ENCODE measurements around the gene KCNAB3. TPM values are rescaled to one million over a fixed set of nuclear protein-coding genes. Genes with fewer than 3 reads are reported as not detected.

KCNAB3 gene
- total RNA-seq, 2 donors from 2014 or later = 1.2 to 4.5 TPM

- H3K9me3 ChIP-seq = no peaks in the 10 kb centered on the region
- H3K27ac ChIP-seq = peak overlapping the region; percentile 97 to 99
- DNase-seq (ENCODE audit: low spot score) = peak; percentile 96
- H3K36me3 ChIP-seq = peaks cover 10 to 15% of the 10 kb centered on the region in 2 donors
- peak overlapping the region in 1 of 2 donors; percentile 77 for H3K4me3 ChIP-seq
- intact Hi-C loops (cut with DNase I) = no loop called here
- peak; percentile 27 to 90 (median 58) for TF ChIP-seq CTCF (IDR thresholded peaks at IDR 0.05)
- peak; percentile 97 for TF ChIP-seq POLR2AphosphoS5 (IDR thresholded peaks at IDR 0.05)
- peak; percentile 48 for TF ChIP-seq POLR2A (IDR thresholded peaks at IDR 0.05)
- no peaks in the 10 kb centered on the region for H3K27me3 ChIP-seq (replicated peaks; ENCODE audit: insufficient read depth)
- H3K4me1 ChIP-seq (replicated peaks) = peaks cover 19% of the 10 kb centered on the region
- WGBS = 16% methylated on average over 11 of the region's 11 CpGs
These were observed 40.3 kb downstream of the KCNAB3 start for GRCh38 chr17:7889166-7889955.

GRCh38 chr17:7888184-7888920 lies 41.3 kb downstream of the KCNAB3 start, which contains the start of gene CHD3:
Gene CHD3, plus strand, starts transcription at chr17:7888789. Its CDS starts 212 bp downstream, at chr17:7889001.
- TF ChIP-seq CTCF (IDR thresholded peaks at IDR 0.05) = no peak
- peak; percentile 32 for TF ChIP-seq POLR2A (IDR thresholded peaks at IDR 0.05)
- TF ChIP-seq POLR2AphosphoS5 (IDR thresholded peaks at IDR 0.05) = peak; percentile 46
- Histone ChIP-seq H3K4me3 (peak within 1 kb of the TSS; percentile 77 to 90), H3K27ac (peak within 1 kb of the TSS; percentile 97 to 99), H3K27me3 (replicated peaks; ENCODE audit: insufficient read depth) (no peaks in the 10 kb centered on the region), H3K36me3 (peaks cover 5 to 7% of the 10 kb centered on the region in 2 donors), H3K9me3 (no peaks in the 10 kb centered on the region), H3K4me1 (replicated peaks) (peaks cover 19% of the 10 kb centered on the region)
- intact Hi-C loops (cut with DNase I) = no loop called here
- WGBS = 20% methylated on average over 18 of the region's 18 CpGs
- peak; percentile 87 for DNase-seq (ENCODE audit: low spot score)

GRCh38 chr17:7887482-7888183 lies 42.0 kb downstream of the KCNAB3 start:
- intact Hi-C loops (cut with DNase I) = no loop called here
- H3K4me1 ChIP-seq (replicated peaks) = peaks cover 19% of the 10 kb centered on the region

GRCh38 chr17:7887038-7887481 lies 42.6 kb downstream of the KCNAB3 start:
- no peak for TF ChIP-seq POLR2A (IDR thresholded peaks at IDR 0.05)
- no peak for TF ChIP-seq CTCF (IDR thresholded peaks at IDR 0.05)
- TF ChIP-seq POLR2AphosphoS5 (IDR thresholded peaks at IDR 0.05) = no peak
- intact Hi-C loops (cut with DNase I) = no loop called here
- DNase-seq (ENCODE audit: low spot score) = no peak
- H3K4me3 ChIP-seq = peak overlapping the region; percentile 77 to 90
- H3K27ac ChIP-seq = peak overlapping the region; percentile 97 to 99
- peaks cover 19% of the 10 kb centered on the region for H3K4me1 ChIP-seq (replicated peaks)
- peaks cover 5 to 7% of the 10 kb centered on the region in 2 donors for H3K36me3 ChIP-seq
- H3K27me3 ChIP-seq (replicated peaks; ENCODE audit: insufficient read depth) = no peaks in the 10 kb centered on the region
- H3K9me3 ChIP-seq = no peaks in the 10 kb centered on the region
- 1% methylated on average over 8 of the region's 8 CpGs for WGBS

More at GRCh38 chr17:7887482-7888183, 42.0 kb downstream of the KCNAB3 start:
- Histone ChIP-seq H3K27ac (peak overlapping the region; percentile 97 to 99), H3K4me3 (peak overlapping the region; percentile 77 to 90), H3K27me3 (replicated peaks; ENCODE audit: insufficient read depth) (no peaks in the 10 kb centered on the region), H3K9me3 (no peaks in the 10 kb centered on the region), H3K36me3 (peaks cover 5 to 7% of the 10 kb centered on the region in 2 donors)
- TF ChIP-seq POLR2A (IDR thresholded peaks at IDR 0.05) (peak; percentile 87), CTCF (IDR thresholded peaks at IDR 0.05) (peak in 2 of 4 experiments; percentile 13 to 42), POLR2AphosphoS5 (IDR thresholded peaks at IDR 0.05) (peak; percentile 95)
- under 1% methylated on average over 30 of the region's 35 CpGs for WGBS
- peak; percentile 97 for DNase-seq (ENCODE audit: low spot score)
